ENCODE results near the gene HDAC3.
"Not testable (repeated sequence)": the region's sequence is repeated elsewhere in the genome, so short reads cannot be mapped to it uniquely, and the experiment has no call there.

Gene HDAC3

DNA sequence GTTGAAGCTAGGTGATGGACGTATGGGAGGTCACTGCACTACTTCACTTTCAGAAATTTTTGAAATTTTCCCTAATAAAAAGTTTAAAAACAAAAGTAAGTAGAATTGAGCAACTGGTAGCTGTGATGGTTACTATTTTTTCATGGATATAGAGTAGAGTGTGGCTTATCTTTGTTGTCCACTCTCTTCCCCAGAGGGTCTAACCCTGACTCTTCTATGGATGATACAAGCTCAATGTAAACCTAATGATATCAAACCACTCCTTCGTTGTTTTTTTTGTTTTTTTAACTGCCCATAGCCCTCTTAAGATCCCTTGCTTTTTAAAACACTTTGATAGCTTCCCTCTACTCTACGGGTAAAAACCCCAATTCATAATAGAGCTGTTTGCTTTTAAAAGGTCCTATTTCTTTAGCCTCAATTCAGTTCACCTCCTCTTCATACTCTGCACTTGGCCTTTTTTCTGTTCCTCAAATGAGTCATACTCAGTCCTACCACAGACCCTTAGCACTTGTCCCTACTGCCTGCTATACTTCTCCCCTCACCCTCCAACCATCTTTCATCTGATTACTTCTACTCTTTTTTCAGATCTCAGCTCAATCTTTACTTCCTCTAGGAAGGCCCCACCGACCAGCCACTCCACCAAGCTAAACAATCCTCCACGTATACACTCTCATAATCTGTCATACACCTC, 2.6 kb downstream of the HDAC3 start:
- no peak for DNase-seq

DNA sequence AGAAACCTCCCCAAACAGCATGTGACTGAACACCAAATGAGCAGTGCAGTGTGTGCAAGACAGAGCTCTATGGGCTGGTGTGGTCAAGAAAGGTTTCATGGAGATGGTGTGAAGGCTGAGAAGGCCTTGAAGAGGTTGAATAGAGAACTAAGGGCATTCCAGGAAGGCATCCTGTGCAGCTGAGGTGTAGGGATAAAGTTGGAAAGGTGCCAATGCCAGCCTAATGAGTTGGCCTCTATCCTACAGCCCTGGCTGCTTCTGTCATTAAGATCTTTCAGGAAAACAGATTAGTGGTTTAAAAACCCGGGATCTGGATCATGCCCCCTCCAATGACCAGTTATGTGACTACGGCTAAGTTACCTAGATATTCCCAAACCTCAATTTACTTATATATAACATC, 4.0 kb downstream of the HDAC3 start:
- DNase-seq = no peak

DNA sequence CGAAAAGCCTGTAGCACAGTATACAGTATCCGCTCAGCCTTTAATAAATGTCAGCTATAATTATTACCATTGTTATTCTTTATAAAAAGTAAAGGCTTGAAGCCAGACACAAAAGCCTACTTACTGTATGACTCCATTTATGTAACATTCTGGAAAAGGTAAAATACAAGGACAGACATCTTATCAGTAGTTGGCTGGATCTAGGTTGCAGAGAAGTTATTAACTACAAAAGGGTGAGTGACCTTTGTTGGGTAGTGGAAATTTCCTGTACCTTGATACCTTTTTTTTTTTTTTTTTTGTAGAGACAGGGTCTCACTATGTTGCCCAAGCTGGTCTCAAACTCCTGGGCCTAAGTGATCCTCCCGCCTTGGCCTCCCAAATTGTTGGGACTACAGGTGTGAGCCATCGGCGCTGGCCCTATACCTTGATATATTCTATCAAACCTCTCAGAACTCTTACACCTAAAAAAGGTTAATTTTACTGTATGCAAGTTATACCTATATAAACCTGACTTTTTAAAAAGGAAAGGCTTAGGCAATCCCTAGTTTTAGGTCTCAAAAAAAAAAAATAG, 6.0 kb downstream of the HDAC3 start:
- no peak for DNase-seq

DNA sequence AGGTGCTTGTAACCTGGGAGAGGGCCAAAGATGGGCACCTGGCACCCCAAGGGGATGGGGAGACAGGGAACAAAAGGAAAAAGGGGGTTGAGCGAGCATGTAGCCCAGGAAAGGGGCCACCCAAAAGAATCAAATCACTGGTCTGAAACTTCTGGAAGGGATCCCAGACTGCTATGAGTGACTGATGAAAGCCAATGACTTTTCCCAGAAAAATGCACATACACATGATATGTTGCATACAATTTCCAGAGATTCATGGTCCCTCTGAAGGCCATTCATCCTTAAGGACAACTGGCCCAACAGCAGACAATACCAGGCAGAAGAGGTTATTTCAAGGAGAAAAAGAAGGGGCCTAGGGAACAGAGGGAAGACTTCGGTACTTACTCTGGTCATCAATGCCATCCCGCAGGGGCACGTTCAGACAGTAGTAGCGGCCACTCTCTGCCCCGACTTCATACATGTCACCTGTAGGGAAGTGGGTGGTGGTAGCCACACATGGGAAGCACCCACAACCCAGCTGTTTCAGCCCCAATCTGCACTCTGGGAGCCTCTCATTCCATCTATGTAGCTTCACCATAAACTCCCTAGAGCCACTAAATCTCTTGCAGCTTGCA, 8.4 kb downstream of the HDAC3 start:
- DNase-seq = no peak

DNA sequence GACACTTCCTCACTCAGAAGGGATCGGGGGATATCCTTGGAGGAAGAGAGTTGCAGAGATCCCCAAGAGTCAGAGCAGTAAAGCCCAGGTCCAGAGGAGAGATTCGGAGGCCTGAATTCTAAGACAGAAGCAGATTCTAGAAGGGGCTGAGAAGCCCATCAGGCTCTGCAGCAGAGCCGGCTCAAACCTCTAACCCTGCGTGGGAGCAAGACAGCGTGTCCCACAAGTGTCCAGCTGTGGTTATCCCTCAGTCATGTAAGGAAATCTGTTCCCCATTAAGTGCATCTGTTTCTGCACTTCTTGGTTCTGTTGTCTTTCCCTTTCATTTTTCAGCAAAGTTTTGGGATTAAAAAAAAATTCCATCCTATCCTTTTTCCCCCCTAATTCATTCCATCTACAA, 13.0 kb downstream of the HDAC3 start:
- DNase-seq = no peak

DNA sequence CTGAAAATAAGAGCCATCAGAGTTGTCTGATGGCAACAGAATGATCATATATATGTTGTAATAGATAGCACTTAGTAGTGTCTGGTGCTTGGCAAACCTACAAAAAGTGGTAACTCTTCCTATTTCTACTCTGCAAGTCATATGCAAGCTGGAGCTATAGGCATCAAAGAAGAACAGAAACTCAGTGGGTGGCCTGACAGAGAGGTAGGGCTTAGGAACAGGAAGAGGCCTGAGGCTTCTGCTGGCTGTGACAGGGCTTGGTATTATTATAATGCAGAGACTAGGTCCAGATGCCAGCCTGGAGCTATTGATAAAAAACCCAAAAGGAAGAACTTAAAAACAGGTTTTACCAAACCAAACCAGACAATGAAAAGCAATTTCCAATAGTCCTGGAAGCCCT, 13.5 kb downstream of the HDAC3 start:
- DNase-seq = peak; percentile 31

DNA sequence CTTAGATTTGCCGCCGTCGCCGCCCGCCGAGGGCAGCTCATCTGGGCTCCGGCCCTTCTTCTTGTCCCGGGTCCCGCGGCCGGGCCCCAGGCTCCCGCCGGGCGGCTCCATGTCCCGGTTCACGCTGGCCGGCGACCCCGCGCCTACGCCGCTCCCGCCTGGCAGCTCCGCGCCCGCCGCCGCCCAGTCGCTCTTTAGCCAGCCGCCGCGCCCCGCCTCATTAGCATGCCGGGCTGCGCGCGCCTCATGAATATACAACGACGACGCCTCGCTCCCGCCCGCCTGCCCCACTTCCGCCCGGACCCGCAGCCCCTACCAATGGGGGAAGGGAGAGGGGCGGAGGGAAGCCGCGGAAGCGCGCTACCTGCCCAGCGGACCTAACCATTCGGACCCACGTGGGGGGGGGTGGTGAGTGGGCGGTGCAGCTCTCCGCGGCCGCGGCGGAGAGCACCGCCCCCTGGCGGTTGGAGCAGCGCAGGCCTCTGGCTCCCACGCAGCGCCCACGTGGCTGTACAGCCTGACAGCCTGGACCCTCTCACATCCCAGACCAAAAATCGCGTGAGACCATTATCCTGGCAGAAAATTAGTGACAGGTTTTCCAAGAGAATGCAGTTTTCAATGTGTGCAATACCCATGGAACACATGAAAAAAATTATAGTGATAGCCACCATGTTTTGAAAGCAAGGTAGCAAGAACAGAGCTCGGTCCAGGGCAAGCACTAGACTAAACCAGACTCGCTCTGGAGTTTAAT, 17.7 kb downstream of the HDAC3 start, which contains the start of gene DIAPH1:
Gene DIAPH1 (minus strand): TSS at position 197 of the 751 bp plus-strand sequence. CDS start 86 bp downstream, at position 111.
- peak; percentile 98 for DNase-seq

DNA sequence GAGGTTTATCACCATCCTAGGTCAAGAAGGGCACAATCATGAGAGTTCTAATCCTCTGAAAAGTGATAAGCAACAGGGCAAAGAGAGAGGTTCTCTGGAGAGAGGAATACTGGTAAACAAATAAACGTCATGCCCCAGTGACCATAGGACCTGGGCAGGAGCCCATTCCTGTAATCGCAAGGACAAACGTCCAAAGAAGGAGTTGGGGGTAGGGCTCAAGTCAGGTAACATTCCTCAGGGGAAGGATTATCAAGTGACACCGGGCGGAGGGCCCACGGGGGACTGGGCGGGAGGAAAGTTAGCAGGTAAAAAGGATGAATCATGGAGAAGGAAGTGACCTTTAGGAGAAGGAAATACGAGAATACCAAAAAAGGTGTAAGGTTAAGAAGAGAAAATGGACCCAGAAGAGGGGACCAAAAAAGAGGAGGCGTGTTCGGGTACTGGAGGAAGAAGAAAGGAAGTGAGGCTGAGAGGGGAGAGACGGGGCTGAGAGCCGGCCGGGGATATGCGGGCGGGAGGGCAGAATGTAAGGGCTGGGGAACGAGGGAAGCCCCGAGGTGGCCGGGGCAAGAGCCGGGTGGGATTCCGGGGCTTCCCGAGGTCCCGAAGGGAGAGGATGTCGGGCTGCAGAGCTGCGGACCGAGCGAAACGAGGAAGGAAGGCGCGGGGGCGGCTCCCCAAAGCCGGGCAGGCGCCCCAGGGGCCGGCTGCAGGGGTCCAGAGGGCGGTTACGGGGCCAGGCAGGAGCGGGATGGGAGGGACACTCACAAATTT, 18.4 kb downstream of the HDAC3 start:
- peak; percentile 27 for DNase-seq

DNA sequence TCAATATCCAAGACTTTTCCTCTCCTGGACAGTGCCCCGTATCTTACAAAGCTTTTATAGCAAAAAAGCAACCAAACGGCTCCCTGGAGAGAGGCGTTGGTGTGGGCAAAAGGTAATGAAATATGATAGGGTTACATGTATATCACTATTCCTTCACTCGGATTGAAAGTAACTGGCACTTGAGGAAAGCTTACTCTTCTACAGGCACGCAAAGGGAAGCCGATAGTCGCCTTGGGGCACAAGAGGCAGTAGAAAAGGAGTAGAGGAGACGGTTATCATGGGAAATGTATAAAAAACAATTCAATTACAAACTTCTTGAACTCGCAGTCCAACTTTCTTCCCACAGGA, 19.0 kb downstream of the HDAC3 start:
- no peak for DNase-seq

DNA sequence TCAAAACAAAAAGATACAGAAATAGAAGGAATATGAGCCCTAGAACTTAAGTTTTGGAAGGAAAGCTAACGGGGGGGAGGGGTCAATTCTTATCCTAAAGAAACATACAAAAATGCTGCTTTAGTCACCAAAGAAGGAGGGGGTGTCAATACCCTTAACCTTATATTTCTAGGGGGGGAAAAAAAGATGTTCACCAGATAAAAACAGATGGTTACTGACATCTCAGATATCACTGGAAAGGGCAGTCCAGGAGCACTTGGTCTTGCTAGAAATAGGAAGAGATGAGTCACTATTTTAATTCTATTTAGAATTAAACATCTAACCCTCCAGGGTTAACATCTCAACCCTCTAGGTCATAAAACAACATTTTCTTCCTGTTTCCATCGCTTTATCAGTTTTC, 19.5 kb downstream of the HDAC3 start:
- DNase-seq = no peak

DNA sequence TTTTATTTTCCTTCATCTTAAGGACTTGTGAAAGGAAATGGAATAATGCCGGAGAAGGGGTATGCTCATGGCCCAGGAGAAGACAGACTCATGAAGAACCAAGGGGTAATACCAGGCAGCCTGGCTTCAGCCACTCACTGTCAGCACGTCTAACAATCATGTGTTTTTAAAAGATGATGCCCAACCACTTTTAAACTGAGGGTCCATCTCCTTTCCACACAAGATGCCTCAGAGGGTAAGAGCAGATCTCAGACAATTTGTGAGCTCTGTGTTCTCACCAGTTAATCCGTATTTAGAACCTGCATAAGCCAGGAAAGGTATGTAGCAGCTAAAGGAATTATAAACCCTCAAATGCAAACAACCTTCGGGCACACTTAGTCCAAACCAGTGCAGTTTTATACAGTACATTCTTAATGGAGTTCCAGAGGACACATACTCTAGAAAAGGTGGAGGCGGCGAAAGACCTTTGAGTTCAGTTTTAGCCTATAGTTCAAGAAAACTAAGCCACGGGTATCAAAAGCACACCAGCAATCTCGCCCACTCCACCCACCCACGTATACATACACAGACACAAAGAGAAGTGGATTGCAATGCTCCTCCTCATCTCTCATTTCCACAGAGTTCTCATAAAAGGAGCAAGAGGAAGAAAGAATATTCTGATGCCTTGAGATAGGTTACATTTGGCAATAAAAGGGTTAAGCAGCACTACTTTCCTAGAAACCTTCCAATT, 20.5 kb downstream of the HDAC3 start:
- DNase-seq = no peak

DNA sequence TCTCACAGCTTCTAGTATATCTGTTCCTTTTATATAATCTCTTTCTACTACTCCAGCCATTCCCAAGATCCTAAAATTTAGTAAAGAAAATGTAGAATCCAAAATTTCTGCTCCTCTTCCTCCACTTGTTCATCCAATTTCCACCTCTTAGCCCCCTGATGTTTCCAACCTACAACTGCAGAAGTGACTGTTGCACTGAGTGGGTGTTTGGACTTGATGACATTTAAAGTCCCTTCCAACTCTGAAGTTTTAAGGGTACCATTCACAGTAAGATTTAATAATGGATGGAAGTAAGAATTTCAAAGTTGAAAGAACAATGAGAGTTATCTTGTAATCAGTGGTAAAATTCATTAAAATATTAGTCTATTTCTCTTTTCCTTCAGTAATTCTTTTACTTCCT, 23.3 kb downstream of the HDAC3 start:
- no peak for DNase-seq

DNA sequence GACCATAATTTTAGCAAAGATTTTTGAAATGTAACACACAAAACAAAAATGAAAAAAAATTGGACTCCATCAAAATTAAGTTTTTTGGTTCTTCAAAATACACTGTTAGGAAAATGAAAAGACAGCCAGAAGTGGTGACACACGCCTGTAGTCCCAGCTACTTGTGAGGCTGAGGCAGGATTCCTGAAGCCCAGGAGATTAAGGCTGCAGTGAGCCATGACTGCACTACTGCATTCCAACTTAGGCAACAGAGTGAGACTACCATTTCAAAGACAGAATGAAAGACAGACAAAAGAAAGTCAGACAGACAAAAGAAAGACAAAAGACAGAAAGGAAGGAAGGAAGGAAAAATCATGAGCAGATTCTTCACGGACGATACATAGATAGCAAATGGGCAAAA, 25.4 kb downstream of the HDAC3 start:
- DNase-seq = no peak

DNA sequence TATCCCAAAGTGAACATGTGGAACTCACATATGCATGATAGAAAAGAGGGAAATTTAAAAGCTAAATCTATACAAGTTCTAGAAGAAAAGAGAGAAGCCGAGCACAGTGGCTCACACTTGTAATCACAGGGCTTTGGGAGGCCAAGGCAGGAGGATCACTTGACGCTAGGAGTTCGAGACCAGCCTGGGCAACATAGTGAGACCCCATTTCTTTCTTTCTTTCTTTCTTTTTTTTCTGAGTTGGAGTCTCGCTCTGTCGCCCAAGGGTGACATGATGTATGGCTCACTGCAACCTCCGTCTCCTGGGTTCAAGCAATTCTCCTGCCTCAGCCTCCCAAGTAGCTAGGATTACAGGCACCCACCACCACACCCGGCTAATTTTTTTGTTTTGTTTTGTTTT, 26.7 kb downstream of the HDAC3 start:
- not testable (repeated sequence) for DNase-seq

DNA sequence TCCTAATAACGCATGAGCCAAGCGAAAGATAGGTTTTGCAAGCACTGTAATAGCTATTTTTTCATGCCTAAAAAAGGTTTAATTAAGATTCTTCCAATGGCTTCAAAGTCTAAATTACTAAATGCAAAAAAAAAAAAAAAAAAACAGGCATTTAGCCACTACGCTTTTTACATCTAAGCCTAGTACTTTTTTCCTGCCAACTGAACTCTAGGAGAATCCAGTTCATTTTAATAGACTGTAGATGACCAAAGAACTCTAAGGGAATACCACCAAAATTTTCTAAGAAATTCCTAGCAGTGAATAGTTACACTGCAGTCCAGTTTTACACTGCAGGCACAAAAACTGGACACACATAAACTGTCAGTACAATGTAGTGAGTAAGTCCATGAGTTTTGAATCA, 27.6 kb downstream of the HDAC3 start:
- DNase-seq = no peak

DNA sequence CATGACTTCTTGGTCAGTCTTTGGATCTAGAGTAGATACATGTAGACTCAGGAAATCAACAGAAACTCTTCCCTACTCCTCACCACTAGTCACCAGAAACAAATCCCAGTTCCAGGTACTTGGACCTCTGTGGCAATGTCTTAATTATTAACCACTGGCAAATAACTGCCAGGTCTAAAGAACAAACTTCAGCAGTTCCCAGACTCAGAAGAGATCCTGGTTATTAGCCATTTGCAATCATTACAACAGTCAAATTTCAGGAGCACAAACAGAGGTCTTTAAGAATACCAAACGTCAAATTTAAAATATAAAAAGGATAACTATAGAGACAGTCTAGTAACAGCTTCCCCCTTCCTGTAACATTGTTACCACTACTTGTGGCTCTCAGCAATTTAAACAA, 28.1 kb downstream of the HDAC3 start:
- no peak for DNase-seq

DNA sequence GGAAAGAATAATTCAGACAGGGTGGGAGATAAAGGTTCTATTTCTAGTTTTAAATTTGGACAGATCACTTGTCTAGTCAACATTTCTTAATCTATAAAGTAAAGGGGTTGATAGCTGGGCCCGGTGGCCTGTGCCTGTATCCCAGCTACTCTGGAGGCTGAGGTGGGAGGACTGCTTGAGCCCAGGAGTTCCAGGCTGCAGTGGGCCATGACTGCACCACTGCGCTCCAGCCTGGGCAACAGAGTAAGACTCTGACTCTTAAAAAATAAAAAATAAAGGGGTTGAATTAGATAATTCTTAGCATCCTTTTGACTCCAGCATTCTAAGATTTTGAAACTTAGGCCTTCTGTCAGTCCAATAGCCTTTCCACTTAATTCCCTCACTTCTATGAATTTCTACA, 28.6 kb downstream of the HDAC3 start:
- no peak for DNase-seq

DNA sequence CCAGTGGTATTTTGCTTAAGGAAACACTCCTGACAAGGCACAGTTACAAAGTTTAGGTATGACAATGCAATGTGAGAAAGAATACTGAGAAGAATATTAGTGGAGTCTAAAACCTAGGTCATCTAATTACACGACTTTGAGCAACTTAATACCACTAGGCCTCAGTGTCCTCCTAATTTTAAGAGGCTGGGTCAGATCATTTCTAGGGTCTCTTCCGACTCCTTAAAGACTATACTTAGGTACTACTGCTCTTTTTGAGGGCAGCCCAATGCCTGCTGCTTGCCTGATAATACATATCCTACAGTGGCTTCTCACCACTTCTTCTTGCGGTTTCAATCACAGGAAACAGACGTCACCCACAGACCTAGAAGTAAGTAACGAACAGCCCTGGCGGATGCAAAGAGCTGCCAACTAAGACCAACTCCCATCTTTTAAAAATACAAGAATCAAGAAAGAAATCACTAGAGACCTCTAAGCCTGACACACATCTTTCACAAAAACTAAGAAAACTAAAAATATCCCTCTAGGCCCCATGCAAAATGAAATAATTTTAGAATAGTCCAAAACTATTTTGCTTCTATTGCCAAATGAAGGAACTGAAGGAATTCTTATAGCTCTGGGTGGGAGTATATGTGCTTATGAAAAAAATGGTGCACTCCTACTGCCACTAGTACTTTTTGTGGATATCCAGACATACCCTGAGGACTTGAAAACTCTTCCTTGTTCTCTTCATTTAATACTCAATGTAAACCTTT, 30.9 kb downstream of the HDAC3 start:
- peak; percentile 80 for DNase-seq

DNA sequence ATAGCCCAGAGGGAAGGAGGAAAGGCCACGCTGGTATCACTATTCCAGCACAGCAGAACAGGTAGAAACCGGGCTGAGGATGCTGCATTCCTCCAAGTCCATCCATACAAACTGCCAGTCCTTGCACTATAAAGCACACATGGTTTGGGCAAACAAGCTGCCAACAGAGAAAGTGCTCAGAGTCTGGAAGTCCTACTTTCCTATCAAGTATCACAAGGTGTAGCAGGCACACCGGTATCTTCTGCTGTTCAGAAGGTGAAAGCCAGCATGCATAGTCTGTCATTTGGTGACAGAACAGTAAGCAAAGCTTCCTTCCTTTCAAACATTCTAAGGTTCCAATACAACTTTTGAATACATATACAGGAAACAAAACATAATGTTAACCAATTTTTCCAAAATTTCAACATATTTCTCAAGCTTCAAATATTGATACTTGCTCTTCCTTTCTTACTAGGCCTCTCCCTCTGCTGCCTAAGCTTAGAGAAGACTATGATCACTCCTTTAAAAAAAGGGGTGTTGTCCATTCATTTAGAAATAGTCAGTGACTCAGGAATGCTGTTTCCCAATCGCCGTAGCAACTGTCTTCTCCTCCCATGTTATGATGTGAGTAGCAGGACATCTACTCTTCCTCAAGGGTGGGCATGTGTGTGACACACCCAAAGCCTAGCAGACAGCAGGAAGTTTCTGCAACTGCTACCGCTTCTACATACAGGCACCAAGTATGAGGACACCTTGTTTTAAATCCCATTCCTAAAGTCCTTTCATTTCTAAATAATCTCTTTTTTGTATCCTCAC, 32.5 kb downstream of the HDAC3 start:
- peak; percentile 72 for DNase-seq

DNA sequence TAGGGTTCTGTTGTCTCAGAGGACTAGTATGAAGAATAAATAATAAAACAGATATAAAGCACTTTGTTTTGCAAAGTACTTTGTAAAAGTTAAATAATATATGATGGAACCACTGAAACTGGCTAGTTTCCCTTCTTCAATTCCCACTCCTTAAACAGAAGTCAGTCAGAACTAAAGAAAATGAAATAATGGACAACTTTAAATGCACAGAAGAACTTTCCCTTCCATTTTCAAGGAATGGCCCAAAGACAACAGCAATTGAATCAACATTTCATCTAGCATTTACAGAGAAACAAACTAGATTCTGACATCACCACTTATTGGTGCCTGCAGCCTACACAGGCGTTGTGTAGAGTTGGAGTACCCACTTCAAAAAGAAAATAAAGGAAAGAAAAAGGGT, 34.0 kb downstream of the HDAC3 start:
- no peak for DNase-seq
